Midbrain (tissue), 1 donor: ENCODE data around the gene TRAF3IP3.

Experiments used
- DNase-seq: peaks from one replicate; lab custom pipeline; 2025; lab: John Stamatoyannopoulos, UW

The TRAF3IP3 gene

GRCh38 chr1:209737118-209737505 is 18.7 kb upstream of the TRAF3IP3 start:
- no peak for DNase-seq

GRCh38 chr1:209738270-209738669 is 17.6 kb upstream of the TRAF3IP3 start:
- DNase-seq = no peak

GRCh38 chr1:209741193-209741592 is 14.7 kb upstream of the TRAF3IP3 start:
- DNase-seq = no peak

DNA sequence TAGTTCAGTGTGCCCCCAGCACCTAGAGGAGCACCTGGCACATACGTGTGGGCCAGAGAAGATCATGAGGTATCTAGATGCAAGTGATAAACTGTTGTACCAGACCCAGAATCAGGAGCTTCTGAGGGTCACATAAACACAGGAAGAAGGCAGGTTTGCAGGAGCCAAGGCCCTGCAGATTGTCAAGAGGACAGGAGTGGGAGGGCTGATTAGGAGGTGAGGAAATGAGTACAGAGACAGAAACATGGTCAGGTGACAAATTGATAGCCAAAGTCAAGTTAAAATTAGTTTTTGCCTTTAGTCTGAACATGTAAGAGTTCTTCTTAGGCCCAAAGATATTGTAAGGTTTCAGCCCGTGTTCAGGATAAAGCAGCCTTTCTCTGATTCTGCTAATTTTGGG is 14.0 kb upstream of the TRAF3IP3 start:
- DNase-seq = no peak

- DNase-seq = no peak
These were observed 13.3 kb upstream of the TRAF3IP3 start for GRCh38 chr1:209742409-209743144.

- no peak for DNase-seq
These were observed 12.7 kb upstream of the TRAF3IP3 start for GRCh38 chr1:209743145-209743482.

- DNase-seq = no peak
These were observed 9.2 kb upstream of the TRAF3IP3 start for GRCh38 chr1:209746451-209747165.

- DNase-seq = peak; percentile 80
These were observed 8.1 kb upstream of the TRAF3IP3 start for GRCh38 chr1:209747580-209748262.

DNA sequence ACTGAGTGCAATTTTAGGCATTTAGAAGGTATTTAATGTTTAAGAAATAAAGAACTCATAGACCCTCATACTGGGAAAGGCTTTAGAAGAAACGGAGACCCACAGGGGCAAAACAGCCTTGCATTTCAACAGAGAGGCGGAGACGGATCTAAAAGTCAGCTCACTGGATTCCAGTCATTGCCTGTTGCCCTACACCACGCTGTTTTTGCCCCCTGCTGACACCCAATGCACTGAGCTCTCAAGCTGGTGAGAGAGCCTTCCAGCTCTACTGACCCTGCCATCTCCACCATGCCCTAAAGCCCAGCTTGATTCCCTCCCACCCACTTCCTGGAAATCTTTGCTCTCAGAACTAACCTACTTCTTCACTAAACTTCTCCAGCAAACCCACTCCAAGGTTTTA is 7.2 kb upstream of the TRAF3IP3 start:
- DNase-seq = no peak

- no peak for DNase-seq
These were observed 6.6 kb upstream of the TRAF3IP3 start for GRCh38 chr1:209749205-209749604.

GRCh38 chr1:209749670-209750323 is 6.1 kb upstream of the TRAF3IP3 start:
- no peak for DNase-seq

DNA sequence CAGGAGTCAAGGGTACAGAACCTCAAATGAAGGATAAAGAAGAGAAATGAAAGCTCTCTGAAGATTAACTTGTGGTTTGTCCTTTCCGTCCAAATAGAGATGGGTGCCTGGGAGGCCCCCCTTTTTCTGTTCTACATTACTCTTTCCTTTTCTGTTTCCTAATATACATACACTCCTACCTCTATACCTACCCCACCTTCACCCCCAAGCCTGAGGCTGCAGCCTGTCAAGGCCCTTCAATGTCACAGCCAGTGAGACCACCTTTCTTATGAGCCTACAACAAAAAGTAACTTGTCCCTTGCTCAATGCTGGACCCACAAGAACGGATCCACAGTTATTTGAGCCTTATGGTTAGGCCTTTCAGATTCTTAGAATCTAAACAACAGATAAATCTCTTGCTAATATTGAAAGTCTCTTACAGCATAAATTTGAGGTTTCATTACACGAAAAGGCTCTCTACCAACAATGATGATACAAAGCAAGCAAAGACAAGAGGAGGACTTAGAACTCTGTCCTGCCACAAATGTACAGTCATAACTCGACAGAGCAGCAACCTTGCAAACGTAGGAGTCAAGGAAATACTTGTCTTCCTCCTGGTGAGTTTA is 4.1 kb upstream of the TRAF3IP3 start:
- no peak for DNase-seq

GRCh38 chr1:209752890-209753289 is 3.0 kb upstream of the TRAF3IP3 start:
- no peak for DNase-seq

DNA sequence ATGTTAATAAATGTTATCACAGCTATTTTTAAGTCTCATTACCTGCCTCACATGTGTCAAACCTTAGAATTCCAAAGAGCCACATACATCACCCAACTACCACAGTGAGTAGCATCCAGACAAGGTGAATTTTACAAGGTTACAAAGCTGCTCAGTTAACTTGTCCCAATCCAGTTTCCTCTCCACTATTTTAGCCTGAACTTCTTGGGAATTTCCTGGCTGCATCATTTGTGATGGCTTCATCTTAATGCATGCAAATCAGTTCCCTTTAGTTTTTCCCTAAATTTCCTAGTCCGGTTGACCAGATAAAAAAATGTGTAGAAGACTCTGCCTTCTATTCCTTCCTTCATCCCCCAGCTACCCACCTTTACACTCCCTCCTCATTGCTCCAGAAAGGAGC is 597 bp upstream of the TRAF3IP3 start:
- DNase-seq = no peak

DNA sequence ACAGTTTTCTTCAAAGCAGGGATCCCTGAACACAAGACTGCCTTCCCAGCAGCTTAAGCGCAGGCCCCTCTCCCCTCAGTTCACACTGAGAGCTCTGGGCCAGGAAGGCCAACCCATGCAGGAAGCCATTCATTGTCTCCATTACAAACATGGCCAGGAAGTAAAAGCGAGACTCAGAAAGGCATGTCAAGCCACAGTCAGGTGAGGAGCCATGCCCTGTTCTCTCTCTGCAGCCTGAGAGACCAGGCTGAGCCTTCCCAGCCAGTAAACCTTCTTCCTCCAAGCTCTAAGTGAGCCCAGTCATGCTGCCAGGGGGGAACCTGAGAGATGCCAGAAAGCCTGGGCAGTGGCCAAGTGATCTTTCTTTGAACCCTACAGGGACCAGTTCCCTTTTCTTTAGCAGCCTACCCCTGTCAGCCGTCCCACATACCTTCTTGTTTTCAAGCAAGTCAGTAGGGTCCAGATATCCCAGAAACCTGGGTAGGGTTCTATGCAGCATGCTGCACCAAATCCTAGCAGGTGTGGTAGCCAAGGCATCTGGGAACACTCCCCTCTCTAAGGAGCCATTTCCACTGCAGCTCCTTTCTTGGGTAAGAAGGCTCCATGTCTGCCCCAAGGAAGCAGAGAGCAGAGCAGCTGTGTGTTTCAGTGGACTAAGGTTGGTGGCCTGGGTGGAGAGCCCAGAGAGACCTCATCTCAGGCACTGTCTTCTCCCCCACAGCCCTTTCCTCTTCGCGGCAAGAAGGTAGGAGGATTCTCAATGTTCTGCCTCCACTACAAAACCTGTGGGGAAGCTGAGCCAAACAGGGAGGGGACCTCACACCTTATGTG is 977 bp downstream of the TRAF3IP3 start:
- DNase-seq = peak; percentile 23

GRCh38 chr1:209758400-209758799 is 2.5 kb downstream of the TRAF3IP3 start:
- no peak for DNase-seq

DNA sequence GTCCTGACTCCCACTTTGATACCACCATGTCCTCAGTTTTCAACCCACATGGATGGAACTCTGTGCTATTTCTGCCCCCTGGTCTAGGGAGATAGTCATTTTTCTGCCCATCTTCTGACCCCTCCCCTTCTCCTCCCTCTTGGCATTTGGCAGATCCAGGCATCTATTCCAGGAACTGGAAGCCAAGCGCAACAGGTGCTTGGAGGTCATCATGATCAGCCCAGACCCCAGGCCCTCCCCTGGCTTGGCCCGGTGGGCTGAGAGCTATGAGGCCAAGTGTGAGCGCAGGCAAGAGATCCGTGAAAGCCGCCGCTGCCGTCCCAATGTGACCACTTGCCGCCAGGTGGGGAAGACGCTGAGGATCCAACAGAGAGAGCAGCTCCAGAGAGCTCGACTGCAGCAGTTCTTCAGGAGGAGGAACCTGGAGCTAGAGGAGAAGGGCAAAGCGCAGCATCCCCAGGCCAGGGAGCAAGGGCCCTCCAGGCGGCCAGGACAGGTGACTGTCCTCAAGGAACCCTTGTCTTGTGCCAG is 4.0 kb downstream of the TRAF3IP3 start:
- no peak for DNase-seq

- DNase-seq = no peak
These were observed 5.3 kb downstream of the TRAF3IP3 start for GRCh38 chr1:209761011-209761635.

- no peak for DNase-seq
These were observed 10.2 kb downstream of the TRAF3IP3 start for GRCh38 chr1:209766051-209766450.

GRCh38 chr1:209767096-209767495 is 11.2 kb downstream of the TRAF3IP3 start:
- no peak for DNase-seq

GRCh38 chr1:209767706-209768105 is 11.9 kb downstream of the TRAF3IP3 start:
- no peak for DNase-seq
